ENCODE results near the gene BMF.

DNA sequence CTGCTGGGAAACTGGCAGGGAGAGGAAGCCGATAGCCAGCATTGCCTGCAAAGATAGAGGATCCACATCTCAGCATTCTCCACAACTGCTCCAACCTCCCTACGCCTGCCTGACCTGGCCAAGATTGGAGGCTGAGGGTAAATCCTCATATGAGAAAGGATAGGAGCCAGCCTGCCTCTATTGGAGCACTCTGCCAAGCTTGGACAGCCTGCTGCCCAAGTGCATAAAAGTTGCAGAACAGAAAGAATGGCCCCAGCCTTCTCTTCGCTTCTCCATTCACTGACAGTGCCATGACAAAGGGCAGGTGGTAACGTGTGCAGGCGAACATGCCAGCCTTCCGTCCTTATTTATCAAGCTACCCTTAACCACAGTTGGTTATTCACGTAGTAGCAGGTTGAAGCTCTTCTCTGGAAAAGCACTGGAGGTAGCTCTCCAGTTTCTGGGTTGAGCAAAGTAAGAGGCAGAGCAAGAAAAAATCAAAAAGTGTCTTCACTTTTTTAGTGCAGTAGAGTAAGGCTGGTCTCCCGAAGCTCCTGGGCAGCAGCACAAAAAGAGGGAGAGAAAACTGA is 4.3 kb downstream of the BMF start:
- no peak for TF ChIP-seq EZH2phosphoT487 (IDR thresholded peaks at IDR 0.05; ENCODE audit: insufficient read depth, low read depth)
- no peak for TF ChIP-seq EZH2 (IDR thresholded peaks at IDR 0.05; ENCODE audit: insufficient read depth, poor library complexity, severe bottlenecking)
